Activated T-cell treated with anti-CD3 and anti-CD28 coated beads for 4 hours (primary cell): ENCODE measurements around the gene SSR1.
"Not testable (repeated sequence)": the region's sequence is repeated elsewhere in the genome, so short reads cannot be mapped to it uniquely, and the experiment has no call there.

Source experiments
- DNase-seq: peaks from one replicate; pipeline ENCODE4 v3.0.0-alpha.2; 2020

SSR1 gene

GRCh38 chr6:7273709-7274108 is 39.3 kb downstream of the SSR1 start:
- DNase-seq: no peak

GRCh38 chr6:7271205-7271534 is 41.8 kb downstream of the SSR1 start:
- DNase-seq: no peak

- DNase-seq: no peak
Observed at GRCh38 chr6:7270320-7271204, 42.4 kb downstream of the SSR1 start.

- no peak for DNase-seq
Observed at GRCh38 chr6:7269816-7270215, 43.2 kb downstream of the SSR1 start.

- DNase-seq: no peak
Observed at GRCh38 chr6:7268816-7269555, 44.0 kb downstream of the SSR1 start.

- no peak for DNase-seq
Observed at GRCh38 chr6:7268362-7268761, 44.6 kb downstream of the SSR1 start.

- DNase-seq: no peak
Observed at GRCh38 chr6:7267466-7268091, 45.4 kb downstream of the SSR1 start.

- DNase-seq: no peak
Observed at GRCh38 chr6:7267071-7267465, 45.9 kb downstream of the SSR1 start.

- DNase-seq: not testable (repeated sequence)
Observed at GRCh38 chr6:7265385-7265726, 47.6 kb downstream of the SSR1 start.

- DNase-seq: no peak
Observed at GRCh38 chr6:7264686-7265384, 48.2 kb downstream of the SSR1 start.

GRCh38 chr6:7264041-7264440 is 49.0 kb downstream of the SSR1 start:
- no peak for DNase-seq

GRCh38 chr6:7263519-7263805 is 49.5 kb downstream of the SSR1 start:
- not testable (repeated sequence) for DNase-seq

GRCh38 chr6:7262746-7263518 is 50.1 kb downstream of the SSR1 start:
- DNase-seq: no peak

GRCh38 chr6:7261852-7262461 is 51.0 kb downstream of the SSR1 start:
- no peak for DNase-seq

GRCh38 chr6:7261032-7261841 is 51.8 kb downstream of the SSR1 start:
- DNase-seq: peak; percentile 29

- DNase-seq: no peak
Observed at GRCh38 chr6:7260291-7261031, 52.5 kb downstream of the SSR1 start.

- DNase-seq: no peak
Observed at GRCh38 chr6:7258231-7258763, 54.7 kb downstream of the SSR1 start.

GRCh38 chr6:7257521-7258230 is 55.3 kb downstream of the SSR1 start:
- no peak for DNase-seq

GRCh38 chr6:7256785-7257184 is 56.2 kb downstream of the SSR1 start:
- no peak for DNase-seq

GRCh38 chr6:7255918-7256317 is 57.1 kb downstream of the SSR1 start:
- no peak for DNase-seq
